Retinal pigment epithelial cell (primary cell): ENCODE measurements around the gene MUC5AC.

ENCODE experiments used
- DNase-seq: peaks from one replicate; pipeline ENCODE4 v3.0.0-alpha.2; 2010; ENCODE audit warnings: low read depth
- H3K4me3 ChIP-seq: 2 replicates; pipeline ENCODE4 v1.5.1; 2011; ENCODE audit warnings: mild to moderate bottlenecking, low read length, control low read depth, moderate library complexity
- CTCF ChIP-seq: conservative IDR thresholded peaks from 2 replicates; pipeline ENCODE4 v1.5.1; 2011; ENCODE audit warnings: low read depth, low read length, control low read depth, inconsistent platforms

Gene MUC5AC

GRCh38 chr11:1139441-1140083, 18.2 kb upstream of the MUC5AC start:
- no peak overlapping the region for H3K4me3 ChIP-seq
- no peak for DNase-seq
- TF ChIP-seq CTCF: no peak

GRCh38 chr11:1140642-1141490, 16.9 kb upstream of the MUC5AC start:
- no peak for TF ChIP-seq CTCF
- H3K4me3 ChIP-seq: no peak overlapping the region
- DNase-seq: no peak

- no peak for TF ChIP-seq CTCF
- DNase-seq: no peak
- H3K4me3 ChIP-seq: no peak overlapping the region
These were observed 11.4 kb upstream of the MUC5AC start for GRCh38 chr11:1146365-1146764.

- no peak for TF ChIP-seq CTCF
- no peak overlapping the region for H3K4me3 ChIP-seq
- no peak for DNase-seq
These were observed 10.0 kb upstream of the MUC5AC start for GRCh38 chr11:1147792-1148191.

- no peak for TF ChIP-seq CTCF
- no peak overlapping the region for H3K4me3 ChIP-seq
- no peak for DNase-seq
These were observed 9.0 kb upstream of the MUC5AC start for GRCh38 chr11:1148752-1149180.

- no peak for TF ChIP-seq CTCF
- DNase-seq: no peak
- H3K4me3 ChIP-seq: no peak overlapping the region
These were observed 8.2 kb upstream of the MUC5AC start for GRCh38 chr11:1149545-1149944.

GRCh38 chr11:1150116-1150515, 7.6 kb upstream of the MUC5AC start:
- TF ChIP-seq CTCF: no peak
- DNase-seq: no peak
- no peak overlapping the region for H3K4me3 ChIP-seq
